ENCODE measurements around the gene CYP2D6.

- TF ChIP-seq YY1 (IDR thresholded peaks at IDR 0.05; ENCODE audit: insufficient read depth, insufficient read length) (no peak), SUZ12 (IDR thresholded peaks at IDR 0.05; ENCODE audit: extremely low read depth, insufficient read depth, insufficient read length) (no peak)
Observed at GRCh38 chr22:42173183-42173926, 42.7 kb upstream of the CYP2D6 start.

Measured in NT2/D1 (cell line).